Transverse colon (tissue), 4 donors: ENCODE measurements around the gene BMP7. TPM values are rescaled to one million over a fixed set of nuclear protein-coding genes. Genes with fewer than 3 reads are reported as not detected.

Experiments
- DNase-seq: peaks from one replicate; pipeline ENCODE4 v3.0.0-alpha.2; 2019
- H3K27ac ChIP-seq, 4 donors: fragments of 200-600 bp; sonication (generic); 2 replicates each; pipeline ENCODE4 v1.5.1; 2016 to 2018; ENCODE audit warnings: inconsistent platforms in 4 of 4
- H3K27me3 ChIP-seq: fragments of 200-600 bp; sonication (generic); 2 replicates; pipeline ENCODE4 v1.5.1; 2017; ENCODE audit warnings: inconsistent platforms
- H3K36me3 ChIP-seq, 4 donors: fragments of 200-600 bp; sonication (generic); 2 replicates each; pipeline ENCODE4 v1.5.1; 2017 to 2019; ENCODE audit warnings: inconsistent platforms in 4 of 4
- H3K4me1 ChIP-seq, 4 donors: fragments of 200-600 bp; sonication (generic); 2 replicates each; pipeline ENCODE4 v1.5.1; 2017 to 2020; ENCODE audit warnings: inconsistent platforms in 4 of 4
- H3K4me3 ChIP-seq, 4 donors: fragments of 200-600 bp; sonication (generic); 1 replicate in 1 of 4; 2 replicates in 3 of 4; pipeline versions ENCODE4 v1.5.1 to v1.6.1; 2017 to 2019; ENCODE audit warnings: inconsistent platforms in 4 of 4
- H3K9me3 ChIP-seq, 2 donors: fragments of 200-600 bp; sonication (generic); 2 replicates each; pipeline ENCODE4 v1.5.1; 2017 to 2019; ENCODE audit warnings: inconsistent platforms in 2 of 2
- EP300 ChIP-seq: sonication (generic); formaldehyde crosslinking; IDR thresholded peaks from one replicate; pipeline ENCODE4 v1.6.1; 2017; ENCODE audit warnings: antibody characterized with exemption, low read depth
- POLR2A ChIP-seq: fragments of 450-650 bp; IDR thresholded peaks from one replicate; pipeline ENCODE4 v1.6.1; 2016; ENCODE audit warnings: antibody characterized with exemption, mild to moderate bottlenecking, moderate library complexity
- POLR2AphosphoS5 ChIP-seq, 3 donors: sonication (generic); formaldehyde crosslinking; IDR thresholded peaks; one replicate each; pipeline ENCODE4 v1.6.1; 2016; ENCODE audit warnings: antibody characterized with exemption in 3 of 3
- WGBS, 2 donors: methylation state at CpG; one replicate each; pipeline ENCODE4 v1.1.5; 2018; ENCODE audit warnings: low coverage in 1 of 2; 5-methylcytosine and 5-hydroxymethylcytosine counted together
- in situ Hi-C, 4 donors: fragments of 200-750 bp; cut with MboI; loops; one replicate each; pipeline versions ENCODE4 v1.15.0 to v1.15.1; 2017; ENCODE audit warnings: low sequenced_read_pairs in 3 of 4, low pct_ligation_motif_present in 1 of 4, low pct_unique_long_range_greater_than_20kb in 1 of 4
- intact Hi-C: fragments of 100-400 bp; cut with DNase I; formaldehyde crosslinking; loops from one replicate; pipeline ENCODE4 v1.15.1; 2023; ENCODE audit warnings: low total_unique reads
- total RNA-seq, 4 donors: library from RNA; depleted of rRNA; stranded (reverse); fragments of >200 nt; gene quantifications; one replicate each; pipeline ENCODE4 v1.1.0, GENCODE V29; 2016
- TF ChIP-seq, protein P1 (sequence below), 5 experiments: fragments of 200-600 bp in 3 of 5; fragments of 450-650 bp in 2 of 5; sonication (generic) in 3 of 5; IDR thresholded peaks; 1 replicate in 2 of 5; 2 replicates in 3 of 5; pipeline ENCODE4 v1.5.1; 2016 to 2017; ENCODE audit warnings: antibody characterized with exemption in 5 of 5, inconsistent platforms in 3 of 5, mild to moderate bottlenecking in 2 of 5, moderate library complexity in 1 of 5

The BMP7 gene
- total RNA-seq, 4 donors from 2014 or later = 1.4 to 2.2 (median 1.5) TPM; not detected in 1

DNA sequence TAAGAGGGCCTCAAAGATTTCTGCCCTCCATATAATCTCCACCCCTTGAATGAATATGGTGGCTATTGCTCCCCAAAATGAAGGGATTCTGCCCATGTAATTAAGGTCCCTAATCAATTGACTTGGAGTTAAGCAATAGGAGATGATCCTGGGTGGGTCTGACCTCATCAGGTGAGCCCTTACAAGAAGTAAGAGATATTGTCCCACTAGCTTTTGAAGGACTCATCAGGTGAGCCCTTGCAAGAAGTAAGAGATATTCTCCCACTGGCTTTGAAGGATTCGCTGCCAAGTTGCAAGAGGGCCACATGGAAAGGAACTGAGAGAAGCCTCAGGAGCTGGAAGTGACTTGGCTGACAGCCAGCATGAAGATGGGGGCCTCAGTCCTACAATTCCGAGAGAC is 103.4 kb downstream of the BMP7 start:
- no peaks in the 10 kb centered on the region for H3K9me3 ChIP-seq
- H3K4me3 ChIP-seq = no peak overlapping the region
- H3K36me3 ChIP-seq = no peaks in the 10 kb centered on the region
- H3K27ac ChIP-seq = no peak overlapping the region
- TF ChIP-seq POLR2AphosphoS5 (IDR thresholded peaks at IDR 0.05) = no peak
- TF ChIP-seq, protein P1, sequence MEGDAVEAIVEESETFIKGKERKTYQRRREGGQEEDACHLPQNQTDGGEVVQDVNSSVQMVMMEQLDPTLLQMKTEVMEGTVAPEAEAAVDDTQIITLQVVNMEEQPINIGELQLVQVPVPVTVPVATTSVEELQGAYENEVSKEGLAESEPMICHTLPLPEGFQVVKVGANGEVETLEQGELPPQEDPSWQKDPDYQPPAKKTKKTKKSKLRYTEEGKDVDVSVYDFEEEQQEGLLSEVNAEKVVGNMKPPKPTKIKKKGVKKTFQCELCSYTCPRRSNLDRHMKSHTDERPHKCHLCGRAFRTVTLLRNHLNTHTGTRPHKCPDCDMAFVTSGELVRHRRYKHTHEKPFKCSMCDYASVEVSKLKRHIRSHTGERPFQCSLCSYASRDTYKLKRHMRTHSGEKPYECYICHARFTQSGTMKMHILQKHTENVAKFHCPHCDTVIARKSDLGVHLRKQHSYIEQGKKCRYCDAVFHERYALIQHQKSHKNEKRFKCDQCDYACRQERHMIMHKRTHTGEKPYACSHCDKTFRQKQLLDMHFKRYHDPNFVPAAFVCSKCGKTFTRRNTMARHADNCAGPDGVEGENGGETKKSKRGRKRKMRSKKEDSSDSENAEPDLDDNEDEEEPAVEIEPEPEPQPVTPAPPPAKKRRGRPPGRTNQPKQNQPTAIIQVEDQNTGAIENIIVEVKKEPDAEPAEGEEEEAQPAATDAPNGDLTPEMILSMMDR (IDR thresholded peaks at IDR 0.05) = no peak
- TF ChIP-seq POLR2A = no peak
- intact Hi-C loops = no loop called here
- H3K27me3 ChIP-seq = no peaks in the 10 kb centered on the region
- in situ Hi-C loops = no loop called here
- peaks cover 0 to 3% (median 1%) of the 10 kb centered on the region in 4 donors for H3K4me1 ChIP-seq
- DNase-seq = no peak
- 95% methylated on average over 2 of the region's 2 CpGs; no CpG with 5 or more reads in 1 of the 2 donors for WGBS, 2 donors

DNA sequence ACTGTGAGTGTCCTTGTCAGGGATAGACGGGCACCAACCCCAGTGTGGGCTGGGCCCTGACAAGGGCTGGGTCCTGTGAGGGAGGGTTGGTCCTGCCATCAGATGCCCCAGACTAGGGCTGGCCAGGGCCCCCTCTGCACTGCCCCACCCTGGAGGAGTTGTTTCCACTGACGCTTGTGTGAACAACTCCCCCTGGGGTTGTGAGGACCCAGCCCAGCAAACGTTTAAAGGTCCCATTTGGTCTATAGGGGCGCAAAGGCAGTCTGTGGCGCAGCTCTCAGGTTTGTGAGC is 104.1 kb downstream of the BMP7 start:
- H3K4me1 ChIP-seq = no peaks in the 10 kb centered on the region
- intact Hi-C loops = no loop called here
- no peak overlapping the region for H3K27ac ChIP-seq
- TF ChIP-seq POLR2AphosphoS5 (IDR thresholded peaks at IDR 0.05) = no peak
- no peak for TF ChIP-seq EP300
- 79% methylated on average over 5 of the region's 5 CpGs; no CpG with 5 or more reads in 1 of the 2 donors for WGBS, 2 donors
- in situ Hi-C loops = no loop called here
- DNase-seq = no peak
- no peaks in the 10 kb centered on the region for H3K27me3 ChIP-seq
- no peak overlapping the region for H3K4me3 ChIP-seq
- H3K9me3 ChIP-seq = no peaks in the 10 kb centered on the region
- no peaks in the 10 kb centered on the region for H3K36me3 ChIP-seq

DNA sequence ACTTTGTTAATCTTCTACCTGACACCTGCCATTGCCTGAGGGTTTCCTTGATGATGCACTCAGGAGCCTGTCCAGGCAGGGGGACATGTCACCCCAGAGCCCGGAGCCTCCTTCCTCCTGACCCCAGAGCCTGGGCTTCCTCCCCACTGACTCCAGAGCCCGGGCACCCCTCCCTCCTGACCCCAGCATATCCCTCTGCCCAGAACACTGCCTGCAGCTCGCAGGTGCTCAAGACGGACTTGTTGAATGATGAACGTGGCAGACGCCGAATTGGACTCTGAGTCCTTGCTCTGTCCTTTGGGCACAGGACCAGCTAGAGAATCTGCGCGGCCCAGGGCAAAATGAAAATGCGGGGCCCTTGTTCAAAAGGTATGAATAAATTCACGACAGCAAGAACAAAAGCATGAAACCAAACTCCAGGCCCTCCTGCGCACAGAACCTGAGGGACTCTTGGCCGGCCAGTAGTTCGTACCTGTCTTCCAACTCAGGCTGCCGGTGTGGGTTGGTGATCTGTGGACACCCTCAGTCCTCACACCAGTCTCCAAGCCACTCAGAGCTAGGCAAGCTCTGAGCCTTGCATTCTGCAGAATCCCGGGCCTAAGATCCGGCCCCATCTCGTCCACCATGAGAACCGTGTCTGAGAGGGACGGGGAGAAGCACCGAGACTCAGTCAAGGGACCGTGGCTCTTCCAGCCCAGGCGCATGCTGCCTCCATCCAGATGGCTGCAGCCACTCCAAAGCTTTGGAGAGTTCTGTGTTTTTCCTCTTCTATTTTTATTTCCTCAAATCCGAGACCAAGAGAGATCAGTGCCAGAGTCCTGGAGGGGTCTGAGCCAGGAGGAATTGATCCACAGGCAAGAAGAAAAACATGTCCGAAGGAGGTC is 104.7 kb downstream of the BMP7 start:
- Histone ChIP-seq H3K36me3 (no peaks in the 10 kb centered on the region), H3K4me3 (no peak overlapping the region), H3K27ac (no peak overlapping the region), H3K9me3 (no peaks in the 10 kb centered on the region), H3K27me3 (no peaks in the 10 kb centered on the region), H3K4me1 (no peaks in the 10 kb centered on the region)
- in situ Hi-C loops = no loop called here
- no peak for DNase-seq
- intact Hi-C loops = no loop called here
- WGBS, 2 donors = 85% methylated on average over 25 of the region's 25 CpGs; no CpG with 5 or more reads in 1 of the 2 donors
- TF ChIP-seq, protein P1 (IDR thresholded peaks at IDR 0.05) = no peak
- TF ChIP-seq POLR2A = no peak
- TF ChIP-seq EP300 = no peak
- no peak for TF ChIP-seq POLR2AphosphoS5 (IDR thresholded peaks at IDR 0.05)

- Histone ChIP-seq H3K4me1 (no peaks in the 10 kb centered on the region), H3K9me3 (no peaks in the 10 kb centered on the region), H3K4me3 (no peak overlapping the region), H3K36me3 (no peaks in the 10 kb centered on the region), H3K27ac (no peak overlapping the region), H3K27me3 (no peaks in the 10 kb centered on the region)
- in situ Hi-C loops = no loop called here
- DNase-seq = no peak
- TF ChIP-seq, protein P1 (IDR thresholded peaks at IDR 0.05) = no peak
- TF ChIP-seq EP300 (no peak), POLR2AphosphoS5 (IDR thresholded peaks at IDR 0.05) (no peak)
- 69 to 96% methylated on average over 5 to 8 of the region's 8 CpGs for WGBS, 2 donors
- intact Hi-C loops = no loop called here
Observed at GRCh38 chr20:57160985-57161384, 105.5 kb downstream of the BMP7 start.
